Epithelial cell of esophagus (primary cell): ENCODE results near the gene RAPH1.

Source experiments
- DNase-seq: peaks from one replicate; pipeline ENCODE4 v3.0.0; 2010; ENCODE audit warnings: low read depth
- H3K4me3 ChIP-seq: 2 replicates; pipeline ENCODE4 v1.5.1; 2011; ENCODE audit warnings: mild to moderate bottlenecking, low read length, control low read depth
- TF ChIP-seq, protein P1 (sequence below): IDR thresholded peaks from 2 replicates; pipeline ENCODE4 v1.5.1; 2011; ENCODE audit warnings: low read depth, mild to moderate bottlenecking, low read length, control low read depth, inconsistent platforms; ENCODE audit not compliant: insufficient read depth; ENCODE audit errors: missing control alignments

RAPH1 gene

DNA sequence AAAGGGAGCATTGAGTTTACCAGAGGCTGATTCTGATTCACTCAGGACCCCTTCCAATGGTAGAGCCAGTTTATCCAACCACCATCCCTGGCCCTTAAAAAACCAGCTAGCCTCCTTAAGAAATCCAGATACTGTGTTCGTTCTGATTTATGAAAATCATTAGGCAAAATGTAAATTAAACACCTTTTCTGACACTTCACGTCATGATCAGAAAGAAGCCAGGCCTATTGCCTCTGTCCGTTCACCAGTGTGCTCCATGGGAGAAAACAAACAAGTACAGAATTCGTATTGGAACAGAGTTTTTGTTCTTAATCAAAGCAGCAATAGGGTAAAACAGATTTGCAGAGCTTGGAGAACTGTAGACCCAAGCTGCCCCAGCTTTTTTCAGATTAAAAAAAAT, 31.1 kb upstream of the RAPH1 start:
- no peak for DNase-seq
- no peak overlapping the region for H3K4me3 ChIP-seq
- TF ChIP-seq, protein P1, sequence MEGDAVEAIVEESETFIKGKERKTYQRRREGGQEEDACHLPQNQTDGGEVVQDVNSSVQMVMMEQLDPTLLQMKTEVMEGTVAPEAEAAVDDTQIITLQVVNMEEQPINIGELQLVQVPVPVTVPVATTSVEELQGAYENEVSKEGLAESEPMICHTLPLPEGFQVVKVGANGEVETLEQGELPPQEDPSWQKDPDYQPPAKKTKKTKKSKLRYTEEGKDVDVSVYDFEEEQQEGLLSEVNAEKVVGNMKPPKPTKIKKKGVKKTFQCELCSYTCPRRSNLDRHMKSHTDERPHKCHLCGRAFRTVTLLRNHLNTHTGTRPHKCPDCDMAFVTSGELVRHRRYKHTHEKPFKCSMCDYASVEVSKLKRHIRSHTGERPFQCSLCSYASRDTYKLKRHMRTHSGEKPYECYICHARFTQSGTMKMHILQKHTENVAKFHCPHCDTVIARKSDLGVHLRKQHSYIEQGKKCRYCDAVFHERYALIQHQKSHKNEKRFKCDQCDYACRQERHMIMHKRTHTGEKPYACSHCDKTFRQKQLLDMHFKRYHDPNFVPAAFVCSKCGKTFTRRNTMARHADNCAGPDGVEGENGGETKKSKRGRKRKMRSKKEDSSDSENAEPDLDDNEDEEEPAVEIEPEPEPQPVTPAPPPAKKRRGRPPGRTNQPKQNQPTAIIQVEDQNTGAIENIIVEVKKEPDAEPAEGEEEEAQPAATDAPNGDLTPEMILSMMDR: no peak

DNA sequence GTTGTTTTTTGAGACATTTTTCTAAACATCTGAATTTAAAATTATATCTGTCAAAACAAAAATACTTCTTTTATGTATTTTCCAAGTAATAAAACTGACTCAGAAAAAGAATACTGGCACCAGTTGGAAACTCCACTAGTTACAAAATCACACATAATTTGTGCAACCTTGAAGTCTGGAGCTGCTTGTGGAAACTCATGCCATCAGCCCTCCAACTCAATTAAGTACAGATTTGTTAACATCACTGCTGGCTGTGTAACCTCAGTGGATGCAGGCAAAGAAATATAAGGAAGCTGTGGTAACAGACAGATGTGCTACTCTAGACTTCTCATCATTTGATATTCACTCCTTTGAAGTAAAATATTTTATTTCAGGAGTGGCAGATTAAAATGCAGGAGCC, 30.0 kb upstream of the RAPH1 start:
- H3K4me3 ChIP-seq: no peak overlapping the region
- no peak for DNase-seq
- TF ChIP-seq, protein P1: no peak

DNA sequence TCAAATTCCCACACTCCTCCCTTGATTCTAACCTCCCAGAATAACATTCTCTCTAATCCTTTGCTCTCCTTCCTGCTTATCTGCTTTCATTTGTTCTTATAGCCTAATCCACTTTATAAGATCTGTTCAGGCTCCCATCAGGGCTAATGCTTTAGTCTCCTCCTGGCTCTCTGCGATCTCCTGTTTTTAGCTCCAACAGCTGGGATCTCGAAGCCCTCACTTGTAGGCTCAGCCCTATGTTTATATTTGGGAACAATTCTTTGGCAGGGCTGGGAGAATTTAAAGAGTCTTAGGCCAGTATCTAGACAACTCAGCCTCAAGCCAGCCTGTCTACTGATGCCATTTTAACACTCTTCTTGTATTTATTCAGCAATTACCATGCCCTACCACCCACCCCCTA, 27.2 kb upstream of the RAPH1 start:
- DNase-seq: no peak
- H3K4me3 ChIP-seq: no peak overlapping the region
- TF ChIP-seq, protein P1: no peak

DNA sequence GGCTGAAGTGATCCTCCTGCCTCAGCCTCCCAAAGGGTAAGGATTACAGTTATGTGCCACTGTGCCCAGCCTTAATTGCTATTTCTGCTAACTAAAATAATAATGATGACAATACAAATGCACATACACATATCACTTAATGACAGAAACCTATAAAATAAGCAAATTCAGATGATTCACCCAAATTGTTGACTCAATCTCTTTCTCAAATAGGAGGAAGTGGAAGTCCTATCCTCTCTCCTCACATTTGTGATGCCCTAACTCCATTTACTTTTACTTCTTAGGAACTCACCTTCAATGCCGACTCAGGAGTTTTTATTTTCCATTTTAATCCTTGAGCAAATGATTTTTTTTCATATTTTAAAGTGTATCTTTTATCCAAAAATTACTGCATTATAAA, 24.5 kb upstream of the RAPH1 start:
- H3K4me3 ChIP-seq: no peak overlapping the region
- DNase-seq: no peak
- TF ChIP-seq, protein P1: no peak

DNA sequence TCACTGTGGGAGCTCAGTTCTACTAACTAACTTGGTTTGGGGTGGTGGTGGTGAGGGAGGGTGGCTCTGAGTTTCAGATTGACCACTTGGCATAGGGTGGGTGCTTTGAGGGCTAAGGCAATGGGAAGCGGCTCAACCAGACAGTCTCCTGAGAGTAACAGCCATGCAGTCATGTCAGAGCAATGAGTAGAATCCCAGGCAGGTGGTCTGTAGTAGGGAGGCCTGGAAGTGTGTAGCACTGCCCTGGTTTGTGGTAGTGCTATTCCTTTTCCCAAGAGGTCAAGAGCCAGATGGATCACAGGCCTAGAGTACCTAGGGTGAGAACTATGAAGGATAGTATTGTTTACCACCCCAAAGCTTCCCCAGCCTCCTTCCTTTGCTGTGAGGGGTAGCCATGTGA, 18.7 kb upstream of the RAPH1 start:
- no peak for DNase-seq
- no peak overlapping the region for H3K4me3 ChIP-seq
- TF ChIP-seq, protein P1: no peak

DNA sequence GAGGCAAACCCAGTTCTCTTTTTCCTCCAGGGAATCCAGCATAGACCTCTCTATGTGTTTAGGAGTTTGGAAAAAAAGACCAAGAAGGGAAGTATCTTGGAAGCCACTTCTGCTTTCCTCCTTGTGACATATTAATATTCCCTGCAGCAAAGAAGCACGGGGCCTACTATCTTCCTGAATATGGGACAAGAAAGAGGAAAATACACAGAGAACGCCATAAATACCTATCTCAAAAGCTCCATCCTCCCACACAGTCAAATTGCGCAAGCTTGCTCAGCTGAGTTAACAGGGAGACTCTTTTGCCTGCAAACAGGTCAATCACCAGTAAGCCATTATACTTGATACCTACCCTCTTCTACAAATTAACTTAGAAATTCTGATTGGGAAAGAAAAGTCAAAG, 16.7 kb upstream of the RAPH1 start:
- H3K4me3 ChIP-seq: no peak overlapping the region
- TF ChIP-seq, protein P1: no peak
- peak; percentile 73 for DNase-seq

DNA sequence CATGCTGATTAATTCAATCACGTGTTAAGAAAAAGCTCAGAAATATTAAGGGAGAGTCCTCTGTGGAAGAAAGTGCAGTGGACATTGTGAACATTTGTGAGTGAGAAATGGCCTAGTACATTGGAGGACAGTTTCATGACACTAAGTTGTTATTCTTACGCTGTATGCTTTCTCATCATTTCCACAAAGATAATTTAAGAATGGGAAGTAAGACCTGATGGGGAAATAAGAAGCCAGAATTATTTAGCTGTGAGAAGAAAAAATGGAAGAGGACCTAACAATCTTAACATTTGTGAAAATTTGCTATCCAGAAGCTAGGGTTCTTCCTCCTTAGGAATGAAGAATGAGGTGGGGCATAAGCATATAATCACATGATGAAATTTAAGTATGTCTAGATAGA, 15.2 kb upstream of the RAPH1 start:
- DNase-seq: no peak
- TF ChIP-seq, protein P1: no peak
- H3K4me3 ChIP-seq: no peak overlapping the region
